Mucosa of stomach (tissue), 1 donor: Measurements from ENCODE around the gene SCD5.
A peak's percentile ranks its signal among the peaks of the same experiment; 100 is the strongest.

Experiments
- H3K27me3 ChIP-seq: one replicate; pipeline ENCODE4 v1.7.0; 2013; ENCODE audit warnings: mild to moderate bottlenecking, low read length; ENCODE audit not compliant: control insufficient read depth, insufficient read depth
- H3K36me3 ChIP-seq: one replicate; pipeline ENCODE4 v1.7.0; 2013; ENCODE audit warnings: low read length; ENCODE audit not compliant: control insufficient read depth, insufficient read depth
- H3K4me1 ChIP-seq: one replicate; pipeline ENCODE4 v1.7.0; 2013; ENCODE audit warnings: mild to moderate bottlenecking, low read length; ENCODE audit not compliant: control insufficient read depth, insufficient read depth
- H3K4me3 ChIP-seq: one replicate; pipeline ENCODE4 v1.7.0; 2013; ENCODE audit warnings: low read length
- H3K9ac ChIP-seq: one replicate; pipeline ENCODE4 v1.7.0; 2013; ENCODE audit warnings: mild to moderate bottlenecking, low read length, moderate library complexity
- H3K9me3 ChIP-seq: one replicate; pipeline ENCODE4 v1.7.0; 2013; ENCODE audit warnings: mild to moderate bottlenecking, low read length, moderate library complexity; ENCODE audit not compliant: control insufficient read depth
- donor health status: Pancreatic carcinoma.

Gene SCD5

GRCh38 chr4:82811838-82812341, 13.3 kb upstream of the SCD5 start:
- Histone ChIP-seq H3K9me3 (no peaks in the 10 kb centered on the region), H3K36me3 (no peaks in the 10 kb centered on the region), H3K9ac (no peak overlapping the region), H3K4me1 (no peaks in the 10 kb centered on the region), H3K4me3 (no peak overlapping the region), H3K27me3 (no peaks in the 10 kb centered on the region)

DNA sequence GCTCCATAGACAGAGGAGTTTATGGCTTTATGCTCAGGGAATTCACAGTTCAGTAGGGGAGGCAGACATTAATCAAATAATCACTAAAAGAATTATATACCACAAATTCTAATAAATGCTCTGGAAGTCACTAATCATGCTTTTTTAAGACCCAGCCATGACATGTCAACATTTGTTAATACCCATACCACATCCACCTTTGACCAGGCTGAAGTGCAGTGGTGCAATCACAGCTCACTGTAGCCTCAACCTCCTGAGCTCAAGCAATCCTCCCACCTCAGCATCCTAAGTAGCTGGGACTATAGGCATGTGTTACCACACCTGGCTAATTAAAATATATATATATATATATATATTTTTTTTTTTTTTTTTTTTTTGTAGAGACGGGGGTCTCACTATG, 12.8 kb upstream of the SCD5 start:
- H3K4me3 ChIP-seq, result no peak overlapping the region
- no peak overlapping the region for H3K9ac ChIP-seq
- no peaks in the 10 kb centered on the region for H3K9me3 ChIP-seq
- no peaks in the 10 kb centered on the region for H3K36me3 ChIP-seq
- no peaks in the 10 kb centered on the region for H3K4me1 ChIP-seq
- H3K27me3 ChIP-seq, result no peaks in the 10 kb centered on the region

DNA sequence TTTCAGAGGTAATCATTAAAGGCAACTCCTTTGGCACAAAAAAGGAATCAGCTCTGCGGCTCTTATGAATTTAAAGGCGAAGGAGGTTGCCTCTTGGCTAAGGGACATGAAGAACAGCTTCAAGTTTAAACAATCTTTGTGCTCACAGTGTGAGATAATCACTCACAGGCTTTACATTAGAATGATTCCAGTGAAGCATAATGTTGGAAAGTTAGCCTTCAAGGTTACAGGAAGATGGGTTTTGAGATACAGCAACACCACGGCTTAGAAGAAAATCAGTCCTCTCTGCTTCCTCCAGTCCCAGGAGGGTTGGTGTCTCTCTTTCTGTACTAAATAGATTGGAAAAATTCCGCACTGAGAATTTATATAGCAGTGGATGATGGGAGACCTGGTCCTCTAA, 11.6 kb upstream of the SCD5 start:
- Histone ChIP-seq H3K27me3 (no peaks in the 10 kb centered on the region), H3K9me3 (no peaks in the 10 kb centered on the region), H3K36me3 (no peaks in the 10 kb centered on the region), H3K4me3 (no peak overlapping the region), H3K9ac (no peak overlapping the region), H3K4me1 (no peaks in the 10 kb centered on the region)

DNA sequence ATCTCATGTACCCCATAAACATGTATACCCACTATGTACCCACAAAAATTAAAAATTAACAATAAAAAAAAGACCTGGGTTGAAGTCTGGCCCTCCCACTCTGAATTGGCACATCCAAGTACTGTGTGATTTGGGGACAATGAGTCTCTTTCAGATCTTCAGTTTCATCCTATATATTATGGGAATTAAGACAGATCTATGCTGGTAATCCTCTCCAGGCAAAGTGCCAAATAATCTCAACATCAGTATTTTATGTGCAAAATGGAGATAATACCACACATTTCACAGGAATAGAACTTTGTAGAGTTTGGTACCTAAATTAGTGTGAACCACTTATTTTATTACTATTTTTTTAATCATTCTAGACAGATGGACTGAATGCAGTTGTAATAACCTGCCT, 11.0 kb upstream of the SCD5 start:
- no peak overlapping the region for H3K9ac ChIP-seq
- H3K4me1 ChIP-seq, result no peaks in the 10 kb centered on the region
- no peak overlapping the region for H3K4me3 ChIP-seq
- H3K27me3 ChIP-seq, result no peaks in the 10 kb centered on the region
- H3K36me3 ChIP-seq, result no peaks in the 10 kb centered on the region
- no peaks in the 10 kb centered on the region for H3K9me3 ChIP-seq

GRCh38 chr4:82803746-82804145, 5.2 kb upstream of the SCD5 start:
- Histone ChIP-seq H3K36me3 (no peaks in the 10 kb centered on the region), H3K4me1 (peaks cover 10% of the 10 kb centered on the region), H3K27me3 (peaks cover 17% of the 10 kb centered on the region), H3K4me3 (no peak overlapping the region), H3K9me3 (no peaks in the 10 kb centered on the region), H3K9ac (no peak overlapping the region)

GRCh38 chr4:82802911-82803310, 4.3 kb upstream of the SCD5 start:
- Histone ChIP-seq H3K9me3 (no peaks in the 10 kb centered on the region), H3K9ac (no peak overlapping the region), H3K27me3 (peaks cover 18% of the 10 kb centered on the region), H3K4me3 (no peak overlapping the region), H3K4me1 (peaks cover 10% of the 10 kb centered on the region), H3K36me3 (no peaks in the 10 kb centered on the region)

- no peak overlapping the region for H3K4me3 ChIP-seq
- no peak overlapping the region for H3K9ac ChIP-seq
- H3K9me3 ChIP-seq, result no peaks in the 10 kb centered on the region
- H3K36me3 ChIP-seq, result no peaks in the 10 kb centered on the region
- H3K27me3 ChIP-seq, result peaks cover 26% of the 10 kb centered on the region
- peaks cover 17% of the 10 kb centered on the region for H3K4me1 ChIP-seq
These were observed 3.4 kb upstream of the SCD5 start for GRCh38 chr4:82801910-82802521.

DNA sequence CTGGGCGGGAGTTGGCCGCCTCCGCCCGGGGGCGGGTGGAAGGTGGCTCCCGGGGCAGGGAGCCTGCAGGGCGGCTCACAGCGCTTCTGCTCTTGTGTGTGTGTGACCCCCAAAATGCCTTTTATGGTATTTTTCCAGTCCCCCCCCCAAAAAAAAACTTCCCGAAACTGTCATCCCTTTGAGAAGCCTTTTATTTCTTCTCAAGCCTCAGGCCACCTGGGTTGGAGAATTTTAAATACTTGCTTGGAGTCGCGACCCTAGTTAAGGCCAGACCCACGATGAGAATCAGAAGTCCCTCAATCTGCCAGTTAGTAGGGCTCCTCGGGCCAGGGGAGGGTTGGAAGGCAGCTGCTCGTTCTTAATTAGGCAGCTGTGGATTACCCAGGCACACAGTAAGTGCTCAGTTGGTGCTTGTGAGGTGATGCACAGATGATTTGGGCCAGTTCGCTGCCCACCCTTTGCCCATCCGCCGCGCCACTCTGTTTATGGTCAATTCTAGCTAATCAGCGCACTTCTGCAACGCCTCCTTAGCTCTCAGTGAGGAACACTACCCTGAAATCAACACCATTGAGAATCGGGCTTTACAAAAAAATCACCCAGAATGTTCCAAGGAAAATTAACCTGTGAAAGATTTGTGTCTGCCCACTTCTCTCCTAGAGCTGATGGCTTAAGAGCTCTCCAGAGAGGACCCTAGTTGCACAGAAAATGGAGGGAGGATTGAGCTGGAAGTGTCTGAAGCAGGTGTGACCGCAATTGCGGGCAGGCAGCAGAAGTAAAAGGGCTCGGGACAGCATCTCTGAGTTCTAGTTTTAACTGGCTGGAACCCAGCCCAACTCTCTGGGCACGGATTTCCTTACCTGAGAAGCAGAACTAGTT, 648 bp upstream of the SCD5 start:
- Histone ChIP-seq H3K9ac (peak overlapping the region; percentile 12), H3K4me3 (peak overlapping the region; percentile 5), H3K27me3 (peaks cover 29% of the 10 kb centered on the region), H3K36me3 (no peaks in the 10 kb centered on the region), H3K4me1 (peaks cover 17% of the 10 kb centered on the region), H3K9me3 (no peaks in the 10 kb centered on the region)

DNA sequence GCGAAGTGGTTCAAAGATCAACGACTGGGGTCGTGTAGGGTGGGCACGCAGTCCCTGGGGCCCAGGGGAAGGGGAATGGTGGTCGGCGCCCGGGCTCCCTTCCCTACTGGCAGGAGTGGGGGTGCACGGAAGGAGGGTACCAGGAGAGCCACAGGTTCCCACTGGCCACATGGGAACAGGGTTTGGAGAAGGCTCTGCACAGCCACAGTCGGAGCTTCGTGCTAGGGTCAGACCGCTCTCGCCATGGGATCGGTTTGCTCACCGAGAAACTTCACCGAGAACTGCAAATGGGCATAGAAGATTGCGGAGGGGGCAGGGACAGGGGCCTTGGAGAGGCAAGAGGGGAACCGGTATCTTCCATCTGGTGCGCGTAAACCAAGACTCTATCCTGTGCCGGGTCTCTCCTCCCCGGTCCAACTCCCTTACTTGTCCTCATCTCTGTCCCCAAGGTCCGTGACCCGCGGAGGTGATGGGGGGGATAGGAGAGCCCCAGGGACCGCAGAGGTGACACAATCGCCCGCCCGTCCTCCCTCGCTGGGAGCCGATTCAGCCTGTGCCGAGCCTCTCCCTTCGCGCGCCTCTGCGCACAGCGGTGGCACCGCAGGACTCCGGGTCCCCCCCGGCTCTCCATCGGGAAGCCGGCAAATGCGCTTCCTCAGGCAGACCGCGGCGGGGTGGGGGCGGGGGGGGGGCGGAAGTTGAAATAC, 1.0 kb downstream of the SCD5 start:
- Histone ChIP-seq H3K4me3 (no peak overlapping the region), H3K27me3 (peaks cover 29% of the 10 kb centered on the region), H3K36me3 (no peaks in the 10 kb centered on the region), H3K9me3 (no peaks in the 10 kb centered on the region), H3K9ac (no peak overlapping the region), H3K4me1 (peaks cover 17% of the 10 kb centered on the region)

- H3K27me3 ChIP-seq, result peaks cover 29% of the 10 kb centered on the region
- no peak overlapping the region for H3K9ac ChIP-seq
- no peaks in the 10 kb centered on the region for H3K9me3 ChIP-seq
- peaks cover 17% of the 10 kb centered on the region for H3K4me1 ChIP-seq
- no peaks in the 10 kb centered on the region for H3K36me3 ChIP-seq
- no peak overlapping the region for H3K4me3 ChIP-seq
These were observed 1.6 kb downstream of the SCD5 start for GRCh38 chr4:82797040-82797404.

- peaks cover 8% of the 10 kb centered on the region for H3K4me1 ChIP-seq
- H3K9ac ChIP-seq, result no peak overlapping the region
- H3K4me3 ChIP-seq, result no peak overlapping the region
- peaks cover 11% of the 10 kb centered on the region for H3K27me3 ChIP-seq
- H3K36me3 ChIP-seq, result no peaks in the 10 kb centered on the region
- H3K9me3 ChIP-seq, result no peaks in the 10 kb centered on the region
These were observed 5.5 kb downstream of the SCD5 start for GRCh38 chr4:82792912-82793649.
